Liver (tissue), 3 donors: ENCODE data around the gene SYNGR1.

Source experiments
- EGR1 ChIP-seq, 2 donors: IDR thresholded peaks; 2 replicates each; pipeline ENCODE4 v1.6.1; 2016 to 2018; ENCODE audit warnings: antibody characterized with exemption in 2 of 2, low read depth in 2 of 2
- FOXA2 ChIP-seq: IDR thresholded peaks from 2 replicates; pipeline ENCODE4 v1.6.1; 2016; ENCODE audit warnings: antibody characterized with exemption
- GABPA ChIP-seq, 2 donors: IDR thresholded peaks in 1 of 2; conservative IDR thresholded peaks in 1 of 2; 2 replicates each; pipeline ENCODE4 v1.6.1; 2016; ENCODE audit warnings: antibody characterized with exemption in 2 of 2, mild to moderate bottlenecking in 1 of 2, moderate library complexity in 1 of 2
- HNF4G ChIP-seq: IDR thresholded peaks from 2 replicates; pipeline ENCODE4 v1.6.1; 2016; ENCODE audit warnings: antibody characterized with exemption
- JUND ChIP-seq, 2 donors: IDR thresholded peaks; 2 replicates each; pipeline ENCODE4 v1.6.1; 2016; ENCODE audit warnings: antibody characterized with exemption in 2 of 2
- REST ChIP-seq: IDR thresholded peaks from 2 replicates; pipeline ENCODE4 v1.6.1; 2016; ENCODE audit warnings: antibody characterized with exemption, mild to moderate bottlenecking
- RXRA ChIP-seq, 2 donors: IDR thresholded peaks; 2 replicates each; pipeline ENCODE4 v1.6.1; 2017 to 2018; ENCODE audit warnings: antibody characterized with exemption in 2 of 2, mild to moderate bottlenecking in 1 of 2
- SP1 ChIP-seq: IDR thresholded peaks from 2 replicates; pipeline ENCODE4 v1.6.1; 2018; ENCODE audit warnings: antibody characterized with exemption, mild to moderate bottlenecking
- TAF1 ChIP-seq: conservative IDR thresholded peaks from 2 replicates; pipeline ENCODE4 v1.6.1; 2016; ENCODE audit warnings: antibody characterized with exemption, mild to moderate bottlenecking
- TF ChIP-seq, protein P1 (sequence below): IDR thresholded peaks from 2 replicates; pipeline ENCODE4 v1.6.1; 2016; ENCODE audit warnings: antibody characterized with exemption
- TF ChIP-seq, protein P2 (sequence below): fragments of 150-350 bp; IDR thresholded peaks from 2 replicates; pipeline ENCODE4 v1.5.1; 2017; ENCODE audit warnings: improper control_type of control experiment, low read depth, low read length; ENCODE audit not compliant: missing input control
- TF ChIP-seq, protein P3 (sequence below): IDR thresholded peaks from 2 replicates; pipeline ENCODE4 v1.6.1; 2016; ENCODE audit warnings: antibody characterized with exemption
- TF ChIP-seq, protein P4 (sequence below): IDR thresholded peaks from 2 replicates; pipeline ENCODE4 v1.6.1; 2016; ENCODE audit warnings: antibody characterized with exemption
- donor health status: healthy.
- donor health status: healthy.

- TF ChIP-seq SP1 (no peak), GABPA (IDR thresholded peaks at IDR 0.05 in 1 of 2, conservative IDR thresholded peaks at IDR 0.05 in 1 of 2) (no peak), TAF1 (no peak), REST (no peak), RXRA (IDR thresholded peaks at IDR 0.05) (no peak), EGR1 (IDR thresholded peaks at IDR 0.05; ENCODE audit: low read depth in 2 of 2) (no peak), JUND (IDR thresholded peaks at IDR 0.05) (no peak), FOXA2 (no peak), HNF4G (no peak)
- TF ChIP-seq, protein P1, sequence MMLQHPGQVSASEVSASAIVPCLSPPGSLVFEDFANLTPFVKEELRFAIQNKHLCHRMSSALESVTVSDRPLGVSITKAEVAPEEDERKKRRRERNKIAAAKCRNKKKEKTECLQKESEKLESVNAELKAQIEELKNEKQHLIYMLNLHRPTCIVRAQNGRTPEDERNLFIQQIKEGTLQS, result no peak
- TF ChIP-seq, protein P2, sequence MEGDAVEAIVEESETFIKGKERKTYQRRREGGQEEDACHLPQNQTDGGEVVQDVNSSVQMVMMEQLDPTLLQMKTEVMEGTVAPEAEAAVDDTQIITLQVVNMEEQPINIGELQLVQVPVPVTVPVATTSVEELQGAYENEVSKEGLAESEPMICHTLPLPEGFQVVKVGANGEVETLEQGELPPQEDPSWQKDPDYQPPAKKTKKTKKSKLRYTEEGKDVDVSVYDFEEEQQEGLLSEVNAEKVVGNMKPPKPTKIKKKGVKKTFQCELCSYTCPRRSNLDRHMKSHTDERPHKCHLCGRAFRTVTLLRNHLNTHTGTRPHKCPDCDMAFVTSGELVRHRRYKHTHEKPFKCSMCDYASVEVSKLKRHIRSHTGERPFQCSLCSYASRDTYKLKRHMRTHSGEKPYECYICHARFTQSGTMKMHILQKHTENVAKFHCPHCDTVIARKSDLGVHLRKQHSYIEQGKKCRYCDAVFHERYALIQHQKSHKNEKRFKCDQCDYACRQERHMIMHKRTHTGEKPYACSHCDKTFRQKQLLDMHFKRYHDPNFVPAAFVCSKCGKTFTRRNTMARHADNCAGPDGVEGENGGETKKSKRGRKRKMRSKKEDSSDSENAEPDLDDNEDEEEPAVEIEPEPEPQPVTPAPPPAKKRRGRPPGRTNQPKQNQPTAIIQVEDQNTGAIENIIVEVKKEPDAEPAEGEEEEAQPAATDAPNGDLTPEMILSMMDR, result no peak
- TF ChIP-seq, protein P3, sequence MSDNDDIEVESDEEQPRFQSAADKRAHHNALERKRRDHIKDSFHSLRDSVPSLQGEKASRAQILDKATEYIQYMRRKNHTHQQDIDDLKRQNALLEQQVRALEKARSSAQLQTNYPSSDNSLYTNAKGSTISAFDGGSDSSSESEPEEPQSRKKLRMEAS, result no peak
- TF ChIP-seq, protein P4, sequence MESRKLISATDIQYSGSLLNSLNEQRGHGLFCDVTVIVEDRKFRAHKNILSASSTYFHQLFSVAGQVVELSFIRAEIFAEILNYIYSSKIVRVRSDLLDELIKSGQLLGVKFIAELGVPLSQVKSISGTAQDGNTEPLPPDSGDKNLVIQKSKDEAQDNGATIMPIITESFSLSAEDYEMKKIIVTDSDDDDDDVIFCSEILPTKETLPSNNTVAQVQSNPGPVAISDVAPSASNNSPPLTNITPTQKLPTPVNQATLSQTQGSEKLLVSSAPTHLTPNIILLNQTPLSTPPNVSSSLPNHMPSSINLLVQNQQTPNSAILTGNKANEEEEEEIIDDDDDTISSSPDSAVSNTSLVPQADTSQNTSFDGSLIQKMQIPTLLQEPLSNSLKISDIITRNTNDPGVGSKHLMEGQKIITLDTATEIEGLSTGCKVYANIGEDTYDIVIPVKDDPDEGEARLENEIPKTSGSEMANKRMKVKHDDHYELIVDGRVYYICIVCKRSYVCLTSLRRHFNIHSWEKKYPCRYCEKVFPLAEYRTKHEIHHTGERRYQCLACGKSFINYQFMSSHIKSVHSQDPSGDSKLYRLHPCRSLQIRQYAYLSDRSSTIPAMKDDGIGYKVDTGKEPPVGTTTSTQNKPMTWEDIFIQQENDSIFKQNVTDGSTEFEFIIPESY, result no peak
Observed at GRCh38 chr22:39301108-39301507, 48.7 kb upstream of the SYNGR1 start.
